ENCODE data around the gene MCF2L. TPM values are rescaled to one million over a fixed set of nuclear protein-coding genes. Genes with fewer than 3 reads are reported as not detected.

MCF2L gene
- total RNA-seq, 2 experiments from 2014 or later = 6.5 to 7.4 TPM

DNA sequence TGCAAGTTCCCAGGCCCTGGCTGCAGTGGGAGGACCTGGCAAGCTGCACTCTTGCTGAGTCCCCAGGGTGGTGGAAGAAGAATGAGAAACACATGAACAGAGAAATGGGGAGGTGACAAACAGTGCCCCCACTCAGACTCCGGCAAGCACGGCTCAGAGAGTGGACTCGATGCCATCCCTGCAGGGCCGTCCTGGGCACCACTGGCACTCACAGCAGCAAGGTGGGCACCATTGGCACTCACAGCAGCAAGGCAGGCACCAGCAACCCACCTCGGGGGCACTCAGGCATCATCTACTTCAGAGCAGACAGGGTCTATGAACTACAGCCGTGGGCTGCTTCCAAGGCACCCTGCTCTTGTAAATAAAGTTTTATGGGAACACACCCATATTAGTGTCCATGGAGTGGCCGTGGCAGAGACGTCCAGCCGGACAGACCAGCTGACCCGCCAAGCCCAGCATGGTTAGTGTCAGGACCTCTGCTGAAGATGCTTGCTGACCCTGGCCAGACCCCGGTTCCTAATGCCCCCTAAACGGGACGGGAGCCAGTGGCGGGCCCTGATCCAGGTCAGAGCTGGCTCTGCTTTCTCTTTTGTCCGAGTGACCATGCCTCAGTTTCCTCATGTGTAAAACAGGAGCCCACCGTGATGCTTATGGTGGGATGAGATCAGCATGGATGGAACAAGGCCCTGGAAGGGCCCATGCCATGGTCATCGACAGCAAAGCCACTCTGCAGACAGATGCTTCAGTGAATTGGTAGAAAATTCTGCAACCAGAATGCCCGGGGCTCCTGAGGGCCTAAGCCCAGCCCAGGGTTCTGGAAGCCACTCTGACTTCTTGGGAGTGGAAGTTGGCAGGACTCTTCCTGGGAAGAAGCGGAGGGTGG, 151.5 kb downstream of the MCF2L start:
- DNase-seq = no peak
- CTCF ChIA-PET = interaction anchor here (0.6 kb wide), 1 partner anchor 412 kb away, joined by 4 read pairs; no protein-coding TSS in a partner anchor
- no peak overlapping the region for H3K27ac Mint-ChIP-seq
- H3K27me3 Mint-ChIP-seq (ENCODE audit: low read depth) = peaks cover 3% of the 10 kb centered on the region
- no peak overlapping the region for H3K4me3 Mint-ChIP-seq
- no peaks in the 10 kb centered on the region for H3K36me3 Mint-ChIP-seq (ENCODE audit: low read depth)
- intact Hi-C loops (cut with micrococcal nuclease) = no loop called here
- H3K4me1 Mint-ChIP-seq (ENCODE audit: low read depth) = no peaks in the 10 kb centered on the region
- H3K9me3 Mint-ChIP-seq = no peaks in the 10 kb centered on the region

DNA sequence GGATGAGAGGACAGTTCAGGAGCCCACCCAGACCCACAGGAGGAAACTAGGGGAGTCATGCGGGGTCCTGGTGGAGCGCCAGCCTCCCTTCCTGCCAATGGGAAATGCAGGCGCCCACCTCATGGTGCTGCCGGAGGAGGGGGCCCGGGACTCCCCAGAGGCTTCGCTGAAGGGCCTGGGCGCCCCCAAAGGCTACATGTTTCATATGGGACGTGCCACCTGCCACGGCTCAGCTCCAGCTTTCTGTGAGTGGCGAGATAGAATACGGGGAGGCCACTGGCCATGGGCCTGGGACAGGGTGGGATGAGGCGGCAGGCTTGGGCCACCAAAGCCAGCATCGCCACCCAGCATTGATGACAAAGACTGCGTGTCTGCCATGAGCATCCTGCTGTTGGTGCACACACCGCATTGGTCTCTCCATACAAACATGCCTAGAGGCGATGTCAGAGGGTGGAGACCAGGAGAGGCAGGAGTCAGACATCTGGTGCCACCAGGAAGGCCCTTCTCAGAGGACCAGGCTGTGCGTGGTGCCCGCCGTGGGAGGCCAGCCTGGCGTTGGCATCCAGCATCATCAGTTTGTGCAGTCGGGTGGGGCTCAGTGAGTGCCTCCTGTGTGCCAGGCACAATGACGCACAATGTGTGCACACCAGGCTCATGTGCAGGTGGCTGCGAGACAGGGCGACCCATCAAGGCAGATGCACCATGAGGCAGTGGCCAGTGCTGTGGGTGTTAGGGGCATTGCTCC, 152.3 kb downstream of the MCF2L start:
- H3K4me3 Mint-ChIP-seq = no peak overlapping the region
- H3K36me3 Mint-ChIP-seq (ENCODE audit: low read depth) = no peaks in the 10 kb centered on the region
- CTCF ChIA-PET = no interaction called here
- H3K27ac Mint-ChIP-seq = no peak overlapping the region
- intact Hi-C loops (cut with micrococcal nuclease) = no loop called here
- peaks cover 3% of the 10 kb centered on the region for H3K27me3 Mint-ChIP-seq (ENCODE audit: low read depth)
- DNase-seq = no peak
- no peaks in the 10 kb centered on the region for H3K4me1 Mint-ChIP-seq (ENCODE audit: low read depth)
- H3K9me3 Mint-ChIP-seq = no peaks in the 10 kb centered on the region

DNA sequence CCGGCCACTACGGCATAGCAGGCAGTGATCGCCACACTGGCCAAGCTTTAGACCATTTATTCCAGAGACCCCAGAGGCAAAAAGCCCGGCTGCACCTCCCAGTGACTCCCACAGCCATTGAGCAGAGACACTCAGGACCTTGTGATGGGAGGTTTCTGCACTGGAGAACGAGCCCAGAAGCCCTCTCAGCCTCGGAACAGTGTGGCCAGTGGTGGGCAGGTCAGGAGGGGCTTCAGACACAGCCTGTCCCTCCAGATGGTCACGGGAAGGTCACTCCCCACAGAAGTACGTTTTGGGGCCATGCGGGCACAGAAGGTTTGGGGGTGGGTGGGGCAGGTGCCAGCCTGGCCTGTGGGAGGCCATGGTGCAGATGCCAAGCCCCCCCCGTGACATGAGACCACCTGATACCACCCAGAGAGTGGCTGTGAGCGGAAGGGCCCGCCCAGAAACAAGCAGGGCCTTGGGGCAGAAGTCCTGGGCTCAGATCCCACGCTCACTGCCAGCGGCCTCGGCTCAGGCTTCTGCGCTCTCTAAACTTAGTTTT, 153.0 kb downstream of the MCF2L start:
- Mint-ChIP-seq H3K27ac (no peak overlapping the region), H3K4me1 (ENCODE audit: low read depth) (no peaks in the 10 kb centered on the region), H3K27me3 (ENCODE audit: low read depth) (peaks cover 5% of the 10 kb centered on the region), H3K9me3 (no peaks in the 10 kb centered on the region), H3K36me3 (ENCODE audit: low read depth) (no peaks in the 10 kb centered on the region), H3K4me3 (no peak overlapping the region)
- intact Hi-C loops (cut with micrococcal nuclease) = no loop called here
- CTCF ChIA-PET = no interaction called here
- DNase-seq = no peak

DNA sequence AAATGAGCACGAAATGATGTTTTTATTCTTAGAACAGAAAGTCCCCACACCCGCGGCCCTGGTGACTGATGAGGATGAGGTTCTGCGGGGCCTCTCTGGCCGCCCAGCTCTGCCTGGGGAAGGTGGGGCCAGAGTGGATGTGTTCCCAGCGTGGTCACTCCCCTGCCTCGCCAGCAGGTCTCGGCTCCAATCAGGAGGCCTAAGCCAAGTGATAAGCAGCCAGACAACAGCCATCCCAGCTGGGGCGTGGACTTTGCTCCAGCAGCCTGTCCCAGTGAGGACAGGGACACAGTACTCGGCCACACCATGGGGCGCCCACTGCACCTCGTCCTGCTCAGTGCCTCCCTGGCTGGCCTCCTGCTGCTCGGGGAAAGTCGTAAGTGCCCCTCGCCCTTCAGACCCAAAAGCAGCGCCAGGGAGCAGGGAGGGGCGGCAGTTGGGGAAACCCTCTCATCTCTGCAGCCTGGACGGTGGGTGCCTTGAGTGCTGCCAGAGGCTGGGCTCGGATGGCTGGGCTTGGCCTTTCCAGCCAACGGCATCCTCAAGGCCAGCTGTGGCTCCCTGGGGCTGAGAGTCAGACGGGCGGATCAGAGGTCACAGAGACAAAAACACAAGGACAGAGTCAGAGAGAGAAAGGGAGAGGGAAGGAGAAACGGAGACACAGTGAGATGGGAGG, 153.7 kb downstream of the MCF2L start, which contains the start of gene F10:
F10 (plus strand) TSS at position 250 of the 676 bp plus-strand sequence; CDS start at position 307, 57 bp downstream.
- Mint-ChIP-seq H3K4me3 (no peak within 1 kb of the TSS), H3K27ac (no peak within 1 kb of the TSS), H3K9me3 (no peaks in the 10 kb centered on the region), H3K4me1 (ENCODE audit: low read depth) (no peaks in the 10 kb centered on the region), H3K36me3 (ENCODE audit: low read depth) (no peaks in the 10 kb centered on the region), H3K27me3 (ENCODE audit: low read depth) (peaks cover 10% of the 10 kb centered on the region)
- CTCF ChIA-PET = no interaction called here
- no peak for DNase-seq
- intact Hi-C loops (cut with micrococcal nuclease) = no loop called here

DNA sequence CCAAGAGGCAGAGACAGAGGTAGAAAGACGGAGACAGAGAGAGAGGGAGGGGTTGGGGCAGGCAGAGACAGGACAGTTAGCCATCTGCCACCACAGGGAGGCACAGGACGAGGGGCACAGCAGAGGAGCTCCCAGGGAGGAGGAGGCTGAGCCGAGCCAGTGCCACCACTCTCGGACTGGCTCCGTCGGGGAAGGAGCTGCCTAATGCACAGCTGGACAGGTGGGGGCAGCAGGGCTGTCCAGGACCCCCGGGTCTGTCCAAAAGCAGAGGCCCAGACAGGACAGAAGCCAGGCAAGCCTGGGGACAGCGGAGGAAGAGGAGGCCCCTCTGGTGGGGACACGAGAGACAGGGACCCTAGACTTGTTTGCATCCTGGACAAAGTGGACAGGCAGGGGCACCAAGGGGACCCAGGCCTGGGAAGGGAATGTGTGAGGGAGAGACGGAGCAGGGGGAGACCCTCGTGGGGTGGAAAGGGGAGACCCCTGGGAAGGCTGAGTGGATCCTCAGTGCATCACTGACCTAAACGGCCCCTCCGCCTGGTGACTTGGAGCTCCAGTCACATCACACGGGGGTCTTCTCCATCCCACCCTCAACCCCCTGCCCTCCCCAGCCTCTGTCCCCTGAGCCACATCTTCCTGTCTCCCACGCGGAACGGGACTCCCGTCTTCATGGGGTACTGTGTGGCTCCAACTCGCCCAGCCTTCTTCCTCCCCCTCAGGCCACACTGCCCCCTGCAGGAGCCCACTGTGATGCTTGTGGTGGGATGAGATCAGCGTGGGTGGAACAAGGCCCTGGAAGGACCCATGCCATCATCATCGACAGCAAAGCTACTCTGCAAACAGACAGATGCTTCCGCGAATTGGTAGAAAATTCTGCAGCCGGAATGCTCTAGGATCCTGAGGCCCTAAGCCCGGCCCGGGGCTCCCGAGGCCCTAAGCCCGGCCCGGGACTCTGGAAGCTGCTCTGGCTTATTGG, 154.5 kb downstream of the MCF2L start:
- H3K27me3 Mint-ChIP-seq (ENCODE audit: low read depth) = peaks cover 15% of the 10 kb centered on the region
- H3K4me1 Mint-ChIP-seq (ENCODE audit: low read depth) = no peaks in the 10 kb centered on the region
- H3K9me3 Mint-ChIP-seq = no peaks in the 10 kb centered on the region
- no peak for DNase-seq
- H3K27ac Mint-ChIP-seq = no peak overlapping the region
- CTCF ChIA-PET = no interaction called here
- no peaks in the 10 kb centered on the region for H3K36me3 Mint-ChIP-seq (ENCODE audit: low read depth)
- intact Hi-C loops (cut with micrococcal nuclease) = no loop called here
- no peak overlapping the region for H3K4me3 Mint-ChIP-seq

DNA sequence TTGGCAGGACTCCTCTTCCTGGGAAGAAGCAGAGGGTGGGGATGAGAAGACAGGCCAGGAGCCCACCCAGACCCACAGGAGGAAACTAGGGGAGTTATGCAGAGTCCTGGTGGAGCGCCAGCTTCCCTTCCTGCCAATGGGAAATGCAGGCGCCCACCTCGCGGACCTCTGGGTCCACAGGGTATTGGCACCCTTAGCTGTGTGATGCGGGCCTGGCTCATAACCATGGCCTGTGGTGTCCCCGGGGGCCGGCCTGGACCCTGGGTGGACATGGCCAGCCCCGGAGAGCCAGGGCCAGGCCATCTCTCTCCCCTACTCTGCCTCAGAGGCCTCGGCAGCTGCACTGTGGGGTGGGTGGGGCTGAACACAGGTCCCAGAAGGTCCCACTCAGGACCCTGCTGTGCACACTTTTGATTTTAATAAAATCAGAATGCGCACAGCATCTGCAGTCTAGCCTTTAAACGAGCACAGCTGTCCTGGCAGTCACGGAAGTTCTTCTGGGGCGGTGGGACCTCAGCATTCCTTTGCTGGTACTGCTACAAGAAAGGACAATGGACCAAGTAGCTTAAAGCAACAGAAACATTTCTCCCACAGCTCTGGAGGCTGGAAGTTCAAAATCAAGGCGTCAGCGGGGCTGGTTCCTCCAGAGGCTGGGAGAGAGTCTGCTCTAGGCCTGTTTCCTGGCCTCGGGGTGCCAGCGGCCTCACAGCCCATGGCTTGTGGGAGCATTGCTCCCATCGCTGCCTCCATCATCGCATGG, 155.4 kb downstream of the MCF2L start:
- H3K4me3 Mint-ChIP-seq = no peak overlapping the region
- DNase-seq = no peak
- intact Hi-C loops (cut with micrococcal nuclease) = no loop called here
- peaks cover 5% of the 10 kb centered on the region for H3K4me1 Mint-ChIP-seq (ENCODE audit: low read depth)
- no peaks in the 10 kb centered on the region for H3K9me3 Mint-ChIP-seq
- no peak overlapping the region for H3K27ac Mint-ChIP-seq
- peaks cover 22% of the 10 kb centered on the region for H3K27me3 Mint-ChIP-seq (ENCODE audit: low read depth)
- H3K36me3 Mint-ChIP-seq (ENCODE audit: low read depth) = no peaks in the 10 kb centered on the region
- CTCF ChIA-PET = no interaction called here

DNA sequence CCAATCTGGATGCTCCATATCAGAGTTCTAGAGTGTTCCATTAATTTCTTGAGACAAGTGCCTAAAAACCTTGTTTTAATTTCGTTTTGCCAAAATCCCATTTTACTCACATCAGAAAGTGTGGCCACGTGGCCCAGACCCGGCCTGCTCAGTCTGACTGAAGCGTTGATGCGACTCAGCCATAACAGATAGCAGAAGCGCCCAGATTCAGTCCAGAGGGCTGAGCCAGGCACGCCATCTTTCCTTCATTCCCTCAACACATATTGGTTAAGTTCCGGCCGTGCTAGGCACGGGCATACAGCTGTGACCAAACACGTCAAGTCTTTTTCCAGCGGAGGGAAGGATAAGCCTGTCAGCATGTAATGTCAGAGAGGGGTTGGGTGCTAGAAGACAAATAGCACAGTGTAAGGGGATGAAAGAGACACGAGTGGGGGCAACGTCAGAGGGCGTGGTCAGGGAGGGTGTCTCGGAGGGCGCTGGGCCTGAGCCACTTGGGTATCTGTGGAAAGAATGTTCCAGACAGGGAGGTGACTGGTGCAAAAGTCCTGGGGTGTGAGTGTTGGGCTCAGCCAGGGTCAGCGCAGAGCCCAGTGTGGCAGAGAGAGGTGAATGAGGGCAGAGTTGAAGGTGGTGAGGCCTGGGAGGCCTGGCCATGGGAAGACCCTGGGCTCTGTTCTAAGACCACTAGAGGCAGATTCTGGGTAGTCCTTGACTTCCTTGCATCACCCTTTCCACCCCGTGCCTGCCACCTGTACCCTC, 156.7 kb downstream of the MCF2L start:
- peaks cover 9% of the 10 kb centered on the region for H3K4me1 Mint-ChIP-seq (ENCODE audit: low read depth)
- H3K27me3 Mint-ChIP-seq (ENCODE audit: low read depth) = peaks cover 22% of the 10 kb centered on the region
- no peak overlapping the region for H3K27ac Mint-ChIP-seq
- CTCF ChIA-PET = no interaction called here
- no peaks in the 10 kb centered on the region for H3K9me3 Mint-ChIP-seq
- no peaks in the 10 kb centered on the region for H3K36me3 Mint-ChIP-seq (ENCODE audit: low read depth)
- no peak overlapping the region for H3K4me3 Mint-ChIP-seq
- DNase-seq = no peak
- intact Hi-C loops (cut with micrococcal nuclease) = no loop called here

DNA sequence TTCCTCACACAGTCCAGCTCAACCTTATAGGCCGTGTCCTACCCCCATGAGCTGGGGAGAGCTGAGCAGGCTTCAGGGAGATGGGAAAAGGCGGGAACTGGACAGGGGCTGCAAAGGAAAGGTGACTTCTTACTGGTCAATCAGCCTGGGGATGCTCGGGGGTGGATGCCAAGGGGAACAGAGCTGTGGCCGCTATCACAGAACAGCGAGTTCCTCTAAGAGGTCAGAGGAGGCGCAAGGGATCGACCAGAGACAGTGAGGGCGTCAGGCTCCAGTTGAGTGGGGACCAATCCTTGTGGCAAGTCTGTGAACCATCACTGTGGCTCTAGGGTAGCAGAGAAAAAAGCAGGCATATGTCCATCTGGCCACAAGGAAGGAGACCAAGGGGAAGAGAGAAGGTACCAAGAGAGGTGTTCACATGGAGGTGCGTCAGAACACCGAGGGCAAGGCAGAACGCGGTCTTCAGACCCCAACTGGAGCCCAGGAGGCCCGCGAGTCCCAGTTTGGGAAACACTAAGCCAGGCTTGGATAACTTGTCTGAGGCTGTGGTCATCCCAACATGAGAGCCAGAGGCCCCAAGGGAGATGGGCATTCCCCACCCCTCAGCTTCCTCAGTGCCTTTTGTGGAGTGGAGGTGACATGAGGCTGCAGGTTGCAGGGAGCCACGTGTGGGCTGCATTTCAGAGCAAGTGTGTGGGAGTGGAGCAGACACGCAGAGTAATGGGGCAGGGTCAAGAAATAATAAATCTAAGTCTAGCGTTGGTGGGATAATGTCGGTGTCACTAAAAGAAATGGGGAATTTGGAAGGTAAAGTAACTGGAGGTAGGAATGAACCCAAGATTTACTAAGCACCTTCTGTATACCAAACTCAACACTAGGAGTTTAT, 157.5 kb downstream of the MCF2L start:
- Mint-ChIP-seq H3K27ac (no peak overlapping the region), H3K36me3 (ENCODE audit: low read depth) (no peaks in the 10 kb centered on the region), H3K4me1 (ENCODE audit: low read depth) (peaks cover 9% of the 10 kb centered on the region), H3K27me3 (ENCODE audit: low read depth) (peaks cover 19% of the 10 kb centered on the region), H3K9me3 (no peaks in the 10 kb centered on the region), H3K4me3 (no peak overlapping the region)
- intact Hi-C loops (cut with micrococcal nuclease) = no loop called here
- DNase-seq = no peak
- CTCF ChIA-PET = no interaction called here

DNA sequence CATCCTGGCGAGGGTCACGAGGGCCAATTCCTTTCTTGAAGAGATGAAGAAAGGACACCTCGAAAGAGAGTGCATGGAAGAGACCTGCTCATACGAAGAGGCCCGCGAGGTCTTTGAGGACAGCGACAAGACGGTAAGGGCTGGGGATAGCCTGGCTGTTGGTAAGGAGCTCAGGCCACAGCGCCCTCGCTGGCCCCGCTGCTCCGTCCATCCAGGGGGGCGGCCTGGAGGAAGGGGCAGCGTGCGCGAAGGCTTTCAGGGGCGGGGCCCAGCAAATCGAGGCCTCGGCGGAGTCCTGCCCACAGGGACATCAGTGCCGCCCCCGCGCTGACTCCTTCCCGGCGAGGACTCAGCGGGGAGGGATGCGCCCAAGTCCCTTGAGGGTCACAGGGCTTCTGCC, 160.5 kb downstream of the MCF2L start:
- intact Hi-C loops (cut with micrococcal nuclease) = no loop called here
- Mint-ChIP-seq H3K36me3 (ENCODE audit: low read depth) (no peaks in the 10 kb centered on the region), H3K4me1 (ENCODE audit: low read depth) (peaks cover 9% of the 10 kb centered on the region), H3K4me3 (peak overlapping the region; percentile 13), H3K9me3 (no peaks in the 10 kb centered on the region), H3K27me3 (ENCODE audit: low read depth) (peaks cover 19% of the 10 kb centered on the region), H3K27ac (no peak overlapping the region)
- CTCF ChIA-PET = interaction anchor here (0.6 kb wide), 1 partner anchor 29 kb away, joined by 3 read pairs; no protein-coding TSS in a partner anchor
- no peak for DNase-seq
